Ascending aorta (tissue), 2 donors: ENCODE measurements around the gene SLC25A42. TPM values are rescaled to one million over a fixed set of nuclear protein-coding genes. Genes with fewer than 3 reads are reported as not detected.

Source experiments
- DNase-seq, 2 donors: peaks; one replicate each; pipeline ENCODE4 v3.0.0-alpha.2; 2019; ENCODE audit warnings: low spot score in 2 of 2
- H3K27ac ChIP-seq, 2 donors: fragments of 200-600 bp; sonication (generic); one replicate each; pipeline ENCODE4 v1.5.1; 2016 to 2017; ENCODE audit warnings: mild to moderate bottlenecking in 1 of 2
- H3K27me3 ChIP-seq: fragments of 200-600 bp; sonication (generic); one replicate; pipeline ENCODE4 v1.5.1; 2017
- H3K36me3 ChIP-seq, 2 donors: fragments of 200-600 bp; sonication (generic); one replicate each; pipeline ENCODE4 v1.5.1; 2016
- H3K4me1 ChIP-seq, 2 donors: fragments of 200-600 bp; sonication (generic); one replicate each; pipeline ENCODE4 v1.5.1; 2016 to 2017; ENCODE audit warnings: mild to moderate bottlenecking in 1 of 2
- H3K4me3 ChIP-seq, 2 donors: fragments of 200-600 bp; sonication (generic); one replicate each; pipeline ENCODE4 v1.5.1; 2016 to 2017; ENCODE audit warnings: mild to moderate bottlenecking in 1 of 2
- H3K9me3 ChIP-seq, 2 donors: fragments of 200-600 bp; sonication (generic); one replicate each; pipeline ENCODE4 v1.5.1; 2016
- CTCF ChIP-seq, 3 experiments: fragments of 200-600 bp in 2 of 3; fragments of 450-650 bp in 1 of 3; sonication (generic) in 2 of 3; IDR thresholded peaks; one replicate each; pipeline ENCODE4 v1.5.1; 2016 to 2019; ENCODE audit warnings: antibody characterized with exemption in 3 of 3, mild to moderate bottlenecking in 1 of 3, moderate library complexity in 1 of 3
- intact Hi-C: fragments of 100-400 bp; cut with DNase I; formaldehyde crosslinking; loops from one replicate; pipeline ENCODE4 v1.15.1; 2023
- total RNA-seq: library from RNA; depleted of rRNA; stranded (reverse); fragments of >200 nt; gene quantifications from one replicate; pipeline ENCODE4 v1.1.0, GENCODE V29; 2016

SLC25A42 gene
- total RNA-seq, 1 donor from 2014 or later = 8.9 TPM

DNA sequence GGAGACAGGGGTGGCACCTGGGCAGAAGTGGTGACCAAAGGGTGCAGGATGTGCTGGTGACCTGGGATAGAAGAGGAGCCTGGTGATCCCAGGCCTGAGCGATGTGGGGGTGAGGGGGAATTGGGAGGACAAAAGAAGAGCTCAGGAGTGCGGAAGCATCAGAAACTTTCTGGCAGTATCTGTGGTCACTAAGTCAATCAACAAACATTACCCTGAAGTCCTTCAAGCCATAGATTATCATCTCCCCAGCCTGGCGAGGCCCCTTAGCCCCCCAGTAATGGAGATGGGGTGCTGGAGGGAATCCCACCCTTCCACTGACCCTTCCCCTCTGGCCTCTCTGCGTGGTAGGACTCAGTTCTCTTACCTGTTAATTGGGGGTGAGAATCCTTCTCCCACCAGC lies 95.7 kb downstream of the SLC25A42 start:
- Histone ChIP-seq H3K27ac (no peak overlapping the region), H3K4me3 (no peak overlapping the region), H3K9me3 (no peaks in the 10 kb centered on the region), H3K4me1 (no peaks in the 10 kb centered on the region), H3K36me3 (peaks cover 6 to 11% of the 10 kb centered on the region in 2 donors), H3K27me3 (no peaks in the 10 kb centered on the region)
- intact Hi-C loops = no loop called here
- DNase-seq = no peak
- no peak for TF ChIP-seq CTCF (IDR thresholded peaks at IDR 0.05)

DNA sequence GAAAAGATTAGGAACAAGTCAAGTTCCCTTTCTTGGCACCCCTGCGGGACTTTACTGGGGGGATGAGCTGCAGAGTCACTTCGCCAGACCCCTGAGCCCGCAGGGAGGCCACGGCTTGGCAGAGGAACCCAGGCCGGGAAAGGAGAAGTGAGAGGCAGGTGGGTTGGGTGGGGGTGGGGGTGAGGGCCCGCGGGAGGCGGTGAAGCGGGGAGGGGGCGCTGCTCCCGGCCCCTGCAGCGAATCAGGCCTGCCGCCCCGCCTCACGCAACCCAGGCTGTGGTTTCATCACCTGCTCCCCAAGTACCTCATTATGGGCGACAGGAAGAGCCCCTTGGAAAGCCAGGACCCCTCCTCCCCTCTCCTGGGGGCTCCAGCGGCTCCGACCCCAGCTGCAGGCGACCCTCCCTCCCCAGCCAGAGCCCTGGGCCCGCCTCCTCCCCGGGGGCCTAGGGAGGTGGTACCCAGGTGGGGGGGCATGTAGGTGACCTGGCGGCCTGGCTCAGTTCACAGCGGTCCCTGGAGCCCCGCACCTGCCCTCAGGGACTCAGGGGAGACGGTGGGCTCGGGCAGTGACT lies 96.8 kb downstream of the SLC25A42 start:
- no peaks in the 10 kb centered on the region for H3K27me3 ChIP-seq
- TF ChIP-seq CTCF (IDR thresholded peaks at IDR 0.05) = no peak
- no peaks in the 10 kb centered on the region for H3K9me3 ChIP-seq
- no peak overlapping the region for H3K4me3 ChIP-seq
- intact Hi-C loops = no loop called here
- no peak for DNase-seq
- no peak overlapping the region for H3K27ac ChIP-seq
- no peaks in the 10 kb centered on the region for H3K4me1 ChIP-seq
- peaks cover 6 to 11% of the 10 kb centered on the region in 2 donors for H3K36me3 ChIP-seq

GRCh38 chr19:19162495-19162894 lies 98.7 kb downstream of the SLC25A42 start:
- intact Hi-C loops = no loop called here
- Histone ChIP-seq H3K9me3 (no peaks in the 10 kb centered on the region), H3K4me1 (no peaks in the 10 kb centered on the region), H3K27ac (no peak overlapping the region), H3K27me3 (no peaks in the 10 kb centered on the region), H3K4me3 (no peak overlapping the region), H3K36me3 (no peaks in the 10 kb centered on the region)
- no peak for TF ChIP-seq CTCF (IDR thresholded peaks at IDR 0.05)
- no peak for DNase-seq

Other genes with a start within 250 kb of the SLC25A42 start
- gene UPF1, start 232.0 kb upstream of the SLC25A42 start, total RNA-seq = 225 TPM
- gene CERS1, start 167.8 kb upstream of the SLC25A42 start, total RNA-seq = not detected
- 331 TPM for gene COPE, start 144.6 kb upstream of the SLC25A42 start, total RNA-seq
- 51.6 TPM for gene DDX49, start 144.3 kb upstream of the SLC25A42 start, total RNA-seq
- 93.0 TPM for gene HOMER3, start 122.8 kb upstream of the SLC25A42 start, total RNA-seq
- gene SUGP2, start 30.5 kb upstream of the SLC25A42 start, total RNA-seq = 23.6 TPM
- 34.7 TPM for gene ARMC6, start 30.4 kb upstream of the SLC25A42 start, total RNA-seq
- 14.5 TPM for gene TMEM161A, start 74.5 kb downstream of the SLC25A42 start, total RNA-seq
- not detected for gene MEF2B, start 106.3 kb downstream of the SLC25A42 start, total RNA-seq
- 26.9 TPM for gene BORCS8, start 128.2 kb downstream of the SLC25A42 start, total RNA-seq
- gene RFXANK, start 128.3 kb downstream of the SLC25A42 start, total RNA-seq = 20.2 TPM
- 16.5 TPM for gene NR2C2AP, start 139.4 kb downstream of the SLC25A42 start, total RNA-seq
- not detected for gene NCAN, start 148.0 kb downstream of the SLC25A42 start, total RNA-seq
- gene TM6SF2, start 209.3 kb downstream of the SLC25A42 start, total RNA-seq = 8.8 TPM